Keratinocyte (primary cell): ENCODE results near the gene SPTBN1.

Experiments
- EZH2 ChIP-seq: IDR thresholded peaks from one replicate; pipeline ENCODE4 v1.6.1; 2012; ENCODE audit warnings: inconsistent platforms, mild to moderate bottlenecking, low read length, moderate library complexity
- TF ChIP-seq, protein P1 (sequence below), 3 experiments: IDR thresholded peaks in 1 of 3; conservative IDR thresholded peaks in 1 of 3; optimal IDR thresholded peaks in 1 of 3; 2 replicates in 2 of 3; 3 replicates in 1 of 3; pipeline versions ENCODE3 to v1.5.1; 2011; ENCODE audit warnings: low read length in 3 of 3, mild to moderate bottlenecking in 3 of 3, moderate library complexity in 2 of 3, control low read depth in 1 of 3, inconsistent platforms in 1 of 3; ENCODE audit not compliant: insufficient read depth in 2 of 3; ENCODE audit errors: extremely low read depth in 1 of 3

DNA sequence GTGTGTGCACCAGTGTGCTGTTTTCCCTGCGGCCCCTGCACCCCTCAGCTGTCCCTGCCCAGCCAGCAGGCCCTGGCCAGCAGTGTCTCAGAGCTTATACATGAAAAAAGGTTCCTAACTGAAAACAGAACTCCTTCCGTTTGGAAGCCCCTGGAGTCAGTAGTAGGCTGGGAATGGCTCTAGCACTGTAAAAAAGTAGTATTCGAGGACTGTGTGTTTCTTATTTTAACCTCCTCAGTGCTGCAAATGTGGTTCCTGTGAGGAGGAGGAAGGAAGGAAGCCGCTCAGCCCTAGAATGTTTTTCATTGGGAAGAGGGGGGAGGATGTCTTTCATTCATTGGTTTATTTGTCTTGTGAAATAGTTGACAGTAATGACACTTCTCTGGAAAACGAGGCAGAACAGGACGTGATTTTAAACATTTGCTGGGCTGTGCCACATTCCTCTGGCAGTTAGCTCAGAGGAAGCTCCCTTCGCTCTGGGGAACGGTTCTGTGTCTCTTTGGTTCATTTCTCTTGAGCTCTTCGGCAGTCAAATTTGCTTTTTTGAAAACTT is 103.5 kb downstream of the SPTBN1 start:
- TF ChIP-seq, protein P1, sequence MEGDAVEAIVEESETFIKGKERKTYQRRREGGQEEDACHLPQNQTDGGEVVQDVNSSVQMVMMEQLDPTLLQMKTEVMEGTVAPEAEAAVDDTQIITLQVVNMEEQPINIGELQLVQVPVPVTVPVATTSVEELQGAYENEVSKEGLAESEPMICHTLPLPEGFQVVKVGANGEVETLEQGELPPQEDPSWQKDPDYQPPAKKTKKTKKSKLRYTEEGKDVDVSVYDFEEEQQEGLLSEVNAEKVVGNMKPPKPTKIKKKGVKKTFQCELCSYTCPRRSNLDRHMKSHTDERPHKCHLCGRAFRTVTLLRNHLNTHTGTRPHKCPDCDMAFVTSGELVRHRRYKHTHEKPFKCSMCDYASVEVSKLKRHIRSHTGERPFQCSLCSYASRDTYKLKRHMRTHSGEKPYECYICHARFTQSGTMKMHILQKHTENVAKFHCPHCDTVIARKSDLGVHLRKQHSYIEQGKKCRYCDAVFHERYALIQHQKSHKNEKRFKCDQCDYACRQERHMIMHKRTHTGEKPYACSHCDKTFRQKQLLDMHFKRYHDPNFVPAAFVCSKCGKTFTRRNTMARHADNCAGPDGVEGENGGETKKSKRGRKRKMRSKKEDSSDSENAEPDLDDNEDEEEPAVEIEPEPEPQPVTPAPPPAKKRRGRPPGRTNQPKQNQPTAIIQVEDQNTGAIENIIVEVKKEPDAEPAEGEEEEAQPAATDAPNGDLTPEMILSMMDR (optimal IDR thresholded peaks at IDR 0.05 in 1 of 3, IDR thresholded peaks at IDR 0.05 in 1 of 3, conservative IDR thresholded peaks at IDR 0.05 in 1 of 3; ENCODE audit: extremely low read depth in 1 of 3, insufficient read depth in 2 of 3, low read length in 3 of 3), result no peak
- TF ChIP-seq EZH2, result no peak
